ENCODE measurements around the gene RAPGEF2.

DNA sequence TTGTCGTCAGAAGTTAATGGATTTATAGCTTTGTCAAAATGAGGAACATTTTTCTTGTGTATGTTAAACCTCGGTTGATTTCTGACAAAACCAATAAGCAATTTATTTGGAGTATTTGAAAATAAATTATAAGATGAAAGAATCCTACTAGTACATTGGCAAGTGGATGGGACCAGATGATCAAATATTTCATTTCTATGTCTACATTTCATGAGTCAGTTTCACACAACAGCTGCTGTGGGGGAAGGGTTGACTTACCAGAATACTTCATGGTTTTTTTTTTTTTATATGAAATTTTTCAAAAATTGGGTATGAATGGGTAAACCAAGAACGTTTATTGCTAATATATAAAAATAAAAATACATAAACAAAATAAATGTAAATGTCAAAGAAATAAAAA is 39.4 kb downstream of the RAPGEF2 start:
- TF ChIP-seq, protein P1, sequence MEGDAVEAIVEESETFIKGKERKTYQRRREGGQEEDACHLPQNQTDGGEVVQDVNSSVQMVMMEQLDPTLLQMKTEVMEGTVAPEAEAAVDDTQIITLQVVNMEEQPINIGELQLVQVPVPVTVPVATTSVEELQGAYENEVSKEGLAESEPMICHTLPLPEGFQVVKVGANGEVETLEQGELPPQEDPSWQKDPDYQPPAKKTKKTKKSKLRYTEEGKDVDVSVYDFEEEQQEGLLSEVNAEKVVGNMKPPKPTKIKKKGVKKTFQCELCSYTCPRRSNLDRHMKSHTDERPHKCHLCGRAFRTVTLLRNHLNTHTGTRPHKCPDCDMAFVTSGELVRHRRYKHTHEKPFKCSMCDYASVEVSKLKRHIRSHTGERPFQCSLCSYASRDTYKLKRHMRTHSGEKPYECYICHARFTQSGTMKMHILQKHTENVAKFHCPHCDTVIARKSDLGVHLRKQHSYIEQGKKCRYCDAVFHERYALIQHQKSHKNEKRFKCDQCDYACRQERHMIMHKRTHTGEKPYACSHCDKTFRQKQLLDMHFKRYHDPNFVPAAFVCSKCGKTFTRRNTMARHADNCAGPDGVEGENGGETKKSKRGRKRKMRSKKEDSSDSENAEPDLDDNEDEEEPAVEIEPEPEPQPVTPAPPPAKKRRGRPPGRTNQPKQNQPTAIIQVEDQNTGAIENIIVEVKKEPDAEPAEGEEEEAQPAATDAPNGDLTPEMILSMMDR (tag by site-specific recombination; IDR thresholded peaks at IDR 0.05): no peak
- TF ChIP-seq ZBTB17 (tag by site-specific recombination; IDR thresholded peaks at IDR 0.05) (no peak), ZXDB (tag by site-specific recombination; IDR thresholded peaks at IDR 0.05) (no peak)
- TF ChIP-seq, protein P2, sequence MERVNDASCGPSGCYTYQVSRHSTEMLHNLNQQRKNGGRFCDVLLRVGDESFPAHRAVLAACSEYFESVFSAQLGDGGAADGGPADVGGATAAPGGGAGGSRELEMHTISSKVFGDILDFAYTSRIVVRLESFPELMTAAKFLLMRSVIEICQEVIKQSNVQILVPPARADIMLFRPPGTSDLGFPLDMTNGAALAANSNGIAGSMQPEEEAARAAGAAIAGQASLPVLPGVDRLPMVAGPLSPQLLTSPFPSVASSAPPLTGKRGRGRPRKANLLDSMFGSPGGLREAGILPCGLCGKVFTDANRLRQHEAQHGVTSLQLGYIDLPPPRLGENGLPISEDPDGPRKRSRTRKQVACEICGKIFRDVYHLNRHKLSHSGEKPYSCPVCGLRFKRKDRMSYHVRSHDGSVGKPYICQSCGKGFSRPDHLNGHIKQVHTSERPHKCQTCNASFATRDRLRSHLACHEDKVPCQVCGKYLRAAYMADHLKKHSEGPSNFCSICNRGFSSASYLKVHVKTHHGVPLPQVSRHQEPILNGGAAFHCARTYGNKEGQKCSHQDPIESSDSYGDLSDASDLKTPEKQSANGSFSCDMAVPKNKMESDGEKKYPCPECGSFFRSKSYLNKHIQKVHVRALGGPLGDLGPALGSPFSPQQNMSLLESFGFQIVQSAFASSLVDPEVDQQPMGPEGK (tag by site-specific recombination; IDR thresholded peaks at IDR 0.05): no peak
- TF ChIP-seq, protein P3, sequence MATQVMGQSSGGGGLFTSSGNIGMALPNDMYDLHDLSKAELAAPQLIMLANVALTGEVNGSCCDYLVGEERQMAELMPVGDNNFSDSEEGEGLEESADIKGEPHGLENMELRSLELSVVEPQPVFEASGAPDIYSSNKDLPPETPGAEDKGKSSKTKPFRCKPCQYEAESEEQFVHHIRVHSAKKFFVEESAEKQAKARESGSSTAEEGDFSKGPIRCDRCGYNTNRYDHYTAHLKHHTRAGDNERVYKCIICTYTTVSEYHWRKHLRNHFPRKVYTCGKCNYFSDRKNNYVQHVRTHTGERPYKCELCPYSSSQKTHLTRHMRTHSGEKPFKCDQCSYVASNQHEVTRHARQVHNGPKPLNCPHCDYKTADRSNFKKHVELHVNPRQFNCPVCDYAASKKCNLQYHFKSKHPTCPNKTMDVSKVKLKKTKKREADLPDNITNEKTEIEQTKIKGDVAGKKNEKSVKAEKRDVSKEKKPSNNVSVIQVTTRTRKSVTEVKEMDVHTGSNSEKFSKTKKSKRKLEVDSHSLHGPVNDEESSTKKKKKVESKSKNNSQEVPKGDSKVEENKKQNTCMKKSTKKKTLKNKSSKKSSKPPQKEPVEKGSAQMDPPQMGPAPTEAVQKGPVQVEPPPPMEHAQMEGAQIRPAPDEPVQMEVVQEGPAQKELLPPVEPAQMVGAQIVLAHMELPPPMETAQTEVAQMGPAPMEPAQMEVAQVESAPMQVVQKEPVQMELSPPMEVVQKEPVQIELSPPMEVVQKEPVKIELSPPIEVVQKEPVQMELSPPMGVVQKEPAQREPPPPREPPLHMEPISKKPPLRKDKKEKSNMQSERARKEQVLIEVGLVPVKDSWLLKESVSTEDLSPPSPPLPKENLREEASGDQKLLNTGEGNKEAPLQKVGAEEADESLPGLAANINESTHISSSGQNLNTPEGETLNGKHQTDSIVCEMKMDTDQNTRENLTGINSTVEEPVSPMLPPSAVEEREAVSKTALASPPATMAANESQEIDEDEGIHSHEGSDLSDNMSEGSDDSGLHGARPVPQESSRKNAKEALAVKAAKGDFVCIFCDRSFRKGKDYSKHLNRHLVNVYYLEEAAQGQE (tag by site-specific recombination; IDR thresholded peaks at IDR 0.05): no peak

All from HEK293 (cell line).